Measurements from ENCODE around the gene SHLD2.
"Not testable (repeated sequence)": the region's sequence is repeated elsewhere in the genome, so short reads cannot be mapped to it uniquely, and the experiment has no call there.

Gene SHLD2

GRCh38 chr10:87089746-87090145, 5.3 kb upstream of the SHLD2 start:
- DNase-seq, result no peak

DNA sequence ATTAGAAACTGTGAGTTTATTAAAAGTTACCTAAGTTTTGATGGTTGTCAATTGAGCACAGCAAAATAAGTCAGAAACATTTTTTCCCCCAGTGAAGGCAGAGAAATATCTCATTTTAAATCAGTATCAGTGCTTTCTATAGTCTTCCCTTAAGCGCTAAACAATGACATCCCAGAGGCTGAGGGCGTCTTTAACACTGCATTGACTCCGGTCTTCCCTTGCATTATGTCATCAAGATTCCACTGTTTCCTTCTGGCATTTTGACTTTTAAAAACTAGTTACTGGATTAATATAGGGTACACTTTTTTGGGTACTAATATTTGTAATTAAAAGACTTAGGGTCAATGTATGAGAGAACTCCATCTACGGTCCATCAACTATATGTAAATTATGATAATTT, 4.2 kb upstream of the SHLD2 start:
- no peak for DNase-seq

DNA sequence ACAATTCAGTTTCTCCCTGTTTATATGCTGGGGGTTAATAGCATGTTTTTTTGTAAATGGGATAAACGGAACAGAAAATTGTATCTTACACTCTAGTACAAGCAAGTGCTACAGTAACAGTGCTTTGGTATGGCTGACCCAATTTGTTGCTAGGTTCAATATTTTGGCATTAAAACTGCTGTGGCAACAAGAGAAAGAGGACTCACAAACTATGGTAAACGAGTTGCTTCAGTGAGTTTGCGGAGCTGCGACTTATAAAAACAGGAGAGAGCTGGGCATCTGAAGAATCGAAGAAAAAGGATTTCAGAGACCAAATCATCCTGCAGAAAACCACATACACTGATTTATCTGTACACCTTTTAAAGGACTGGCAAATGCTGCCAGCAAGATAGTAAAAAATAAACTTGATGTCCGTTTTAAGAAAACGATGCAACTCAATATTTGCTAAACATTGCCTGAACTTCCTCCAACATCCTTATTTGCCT, 2.6 kb upstream of the SHLD2 start:
- DNase-seq, result no peak

DNA sequence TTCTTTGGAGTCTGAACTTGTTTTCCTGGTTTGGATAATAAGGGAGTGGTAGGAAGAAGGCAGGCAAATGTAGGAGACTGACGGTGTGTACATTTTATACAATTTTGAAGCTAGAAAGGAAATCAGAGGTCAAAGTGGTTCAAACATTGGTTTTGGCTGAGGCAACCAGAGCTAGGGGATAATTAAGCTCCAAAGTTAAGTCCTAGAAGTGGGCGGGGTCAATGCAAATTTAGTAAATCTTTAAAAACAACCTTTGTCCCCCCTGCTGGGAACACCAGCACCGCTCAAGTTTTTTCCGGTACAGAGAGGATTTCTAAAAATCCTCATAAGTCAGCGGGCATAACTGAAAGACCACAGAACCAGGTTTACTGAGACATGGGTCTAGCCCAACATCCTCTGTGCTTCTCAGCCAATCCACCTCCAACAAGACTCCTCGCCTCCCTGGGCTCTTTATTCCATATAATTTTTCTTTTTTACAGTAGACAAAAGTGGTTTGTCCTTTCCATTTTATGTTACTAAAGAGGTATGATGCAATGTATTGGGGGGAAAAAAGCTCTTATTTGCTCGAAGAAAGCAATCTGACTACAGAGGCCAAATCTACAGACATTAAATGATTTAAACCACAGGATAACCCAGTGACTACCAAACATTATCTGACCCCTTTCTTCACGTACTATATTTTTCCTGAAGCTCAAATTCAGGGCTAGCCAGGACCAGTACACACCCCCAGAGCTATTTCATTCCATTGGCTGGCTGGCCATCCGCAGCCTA, 2.0 kb upstream of the SHLD2 start:
- DNase-seq, result no peak

GRCh38 chr10:87093632-87094372, 1.2 kb upstream of the SHLD2 start:
- peak; percentile 3 to 5 for DNase-seq

DNA sequence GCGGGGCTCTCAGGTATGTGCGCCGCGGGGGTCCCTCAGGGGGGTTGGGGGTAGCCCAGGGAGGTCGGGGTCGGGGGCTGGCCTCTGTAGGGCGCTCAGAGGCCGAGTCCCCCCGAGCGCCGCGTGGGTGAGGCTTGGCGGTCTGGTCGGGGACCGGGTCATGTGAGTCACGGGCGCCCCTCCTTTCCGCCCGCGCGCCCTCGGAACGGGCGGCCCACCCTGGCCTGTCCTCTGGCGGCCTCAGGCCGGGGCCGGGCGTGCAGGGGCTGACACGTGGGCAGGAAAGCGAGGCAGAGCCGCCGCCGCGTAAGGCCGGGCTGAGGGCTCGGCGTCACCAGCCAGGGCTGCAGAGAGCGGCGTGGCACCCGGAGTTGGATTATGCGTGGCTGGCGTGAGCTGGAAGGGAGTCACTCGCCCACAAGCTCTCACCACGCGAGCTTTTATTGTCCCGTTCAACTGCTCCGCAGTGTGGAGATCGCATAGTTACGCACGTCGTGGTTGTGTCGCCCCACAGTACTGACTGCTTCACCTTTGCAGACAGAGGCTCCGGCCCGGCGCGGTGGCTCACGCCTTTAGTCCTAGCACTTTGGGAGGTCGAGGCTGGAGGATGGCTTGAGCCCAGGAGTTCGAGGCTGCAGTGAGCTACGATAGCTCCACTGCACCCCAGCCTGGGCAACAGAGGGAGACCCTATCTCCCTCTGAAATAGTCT, 385 bp downstream of the SHLD2 start:
- peak in 1 of 2 experiments; percentile 63 for DNase-seq

- DNase-seq, result no peak
These were observed 7.0 kb downstream of the SHLD2 start for GRCh38 chr10:87101996-87102395.

GRCh38 chr10:87104727-87105126, 9.7 kb downstream of the SHLD2 start:
- not testable (repeated sequence) for DNase-seq

- DNase-seq, result no peak
These were observed 10.6 kb downstream of the SHLD2 start for GRCh38 chr10:87105446-87106124.

DNA sequence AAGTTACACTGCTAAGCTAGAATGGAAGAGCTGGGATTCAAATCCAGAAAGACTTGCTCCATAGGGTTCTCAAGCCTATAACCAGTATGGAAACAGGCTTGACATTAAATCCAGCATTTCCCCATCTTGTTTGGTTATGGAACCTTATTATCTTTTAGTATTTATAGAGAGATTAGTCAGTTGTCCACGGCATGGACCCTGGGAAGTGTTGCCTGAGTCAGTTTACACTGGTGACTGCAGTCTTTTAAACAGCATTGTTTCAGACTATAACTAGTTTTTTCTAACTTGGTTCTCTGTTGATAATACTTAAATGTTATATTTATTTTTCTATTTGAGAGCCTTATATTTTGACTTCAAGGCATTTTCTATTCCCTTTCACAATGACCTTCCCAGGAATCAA, 23.1 kb downstream of the SHLD2 start:
- DNase-seq, result not testable (repeated sequence)

DNA sequence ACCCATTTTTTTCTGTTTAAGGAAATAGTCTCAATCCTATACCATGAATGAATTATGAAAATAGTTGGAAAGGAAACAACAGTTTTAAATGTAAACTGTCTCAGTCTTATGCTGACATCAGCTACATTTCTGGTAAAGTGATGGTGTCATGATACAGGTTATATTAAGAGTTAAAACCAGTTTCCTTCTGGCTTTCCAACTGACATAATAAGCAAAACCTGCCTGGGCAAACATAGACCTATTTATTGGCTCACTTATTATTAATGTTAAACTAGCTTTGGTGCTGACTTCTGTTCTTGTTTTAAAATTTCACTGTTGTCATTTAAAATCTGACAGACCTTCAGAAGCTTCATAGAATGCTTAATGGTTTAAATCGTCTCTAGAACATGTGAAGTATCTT, 24.0 kb downstream of the SHLD2 start:
- DNase-seq, result not testable (repeated sequence)

DNA sequence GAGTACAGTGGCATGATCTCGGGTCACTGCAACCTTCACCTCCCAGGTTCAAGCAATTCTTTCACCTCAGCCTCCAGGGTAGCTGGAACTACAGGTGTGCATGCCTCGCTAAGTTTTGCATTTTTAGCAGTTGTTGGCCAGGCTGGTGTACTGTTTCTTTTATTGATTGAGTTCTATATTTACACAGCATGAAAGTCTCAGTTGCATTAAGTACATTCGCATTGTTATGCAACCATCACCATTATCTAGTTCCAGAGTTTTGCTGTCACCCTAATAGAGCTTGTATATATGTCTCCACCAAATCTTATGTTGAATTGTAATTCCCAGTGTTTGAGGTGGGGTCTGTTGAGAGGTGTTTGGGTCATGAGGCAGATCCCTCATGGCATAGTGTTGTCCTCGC, 28.3 kb downstream of the SHLD2 start:
- not testable (repeated sequence) for DNase-seq

DNA sequence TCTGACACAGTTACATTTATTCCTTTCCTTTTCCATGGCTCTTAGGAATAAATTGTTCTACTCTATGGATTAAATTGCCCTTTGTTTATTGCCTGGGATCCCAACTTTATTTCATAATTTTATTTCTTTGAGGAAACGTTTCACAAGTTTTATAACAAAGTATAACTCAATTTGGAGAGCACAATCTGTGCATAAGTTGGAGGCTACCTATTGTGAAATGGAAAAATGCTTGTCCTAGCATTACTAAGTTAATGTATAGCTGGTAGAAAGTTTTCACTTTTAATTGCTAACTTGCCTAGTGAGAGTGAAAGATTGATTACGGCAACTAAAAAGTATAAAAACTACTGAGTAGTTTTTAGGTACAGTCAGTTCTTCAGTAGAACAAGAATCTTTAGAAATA, 32.0 kb downstream of the SHLD2 start:
- not testable (repeated sequence) for DNase-seq

DNA sequence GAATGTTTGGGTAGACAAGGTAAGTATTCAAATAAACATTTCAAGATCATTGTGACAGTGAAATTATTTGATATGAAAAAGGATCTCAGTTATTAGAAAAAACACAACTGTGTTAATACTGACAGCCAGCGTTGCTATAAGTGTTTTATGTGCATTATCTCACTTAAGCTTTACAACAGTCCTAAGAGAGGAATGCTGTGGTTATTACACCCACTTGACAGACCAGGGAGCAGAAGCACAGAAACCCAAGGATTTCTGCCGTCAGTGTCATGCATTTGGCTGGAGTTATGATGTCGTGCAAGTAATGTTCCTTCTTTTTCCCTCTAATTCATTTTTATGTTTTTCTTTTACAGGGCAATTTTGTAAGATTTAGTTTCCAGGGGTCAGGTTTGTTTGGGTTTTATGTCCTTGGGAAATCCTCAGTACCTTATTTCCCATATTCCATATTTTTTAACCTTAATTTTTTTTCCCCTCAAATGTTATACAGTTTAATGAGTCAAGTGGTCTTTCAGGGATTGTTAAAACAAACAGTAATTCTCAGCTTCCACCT, 32.7 kb downstream of the SHLD2 start:
- DNase-seq, result not testable (repeated sequence)

DNA sequence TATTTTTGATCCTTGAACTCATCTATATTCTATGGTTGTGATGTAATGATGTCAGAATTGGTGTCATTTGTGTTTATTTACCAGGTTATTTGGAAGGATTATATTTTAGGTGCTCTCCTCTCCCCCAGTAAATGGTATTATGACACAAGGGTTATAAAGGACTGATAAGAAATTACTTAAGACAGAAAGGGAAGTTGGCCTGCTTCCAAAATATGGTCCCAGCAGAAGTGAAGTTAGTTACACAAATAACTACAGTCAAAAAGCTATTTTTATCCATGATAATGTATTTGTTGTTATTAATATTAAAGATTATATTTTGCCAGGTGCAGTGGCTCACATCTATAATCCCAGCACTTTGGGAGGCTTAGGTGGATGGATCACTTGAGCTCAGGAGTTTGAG, 37.2 kb downstream of the SHLD2 start:
- DNase-seq, result not testable (repeated sequence)

DNA sequence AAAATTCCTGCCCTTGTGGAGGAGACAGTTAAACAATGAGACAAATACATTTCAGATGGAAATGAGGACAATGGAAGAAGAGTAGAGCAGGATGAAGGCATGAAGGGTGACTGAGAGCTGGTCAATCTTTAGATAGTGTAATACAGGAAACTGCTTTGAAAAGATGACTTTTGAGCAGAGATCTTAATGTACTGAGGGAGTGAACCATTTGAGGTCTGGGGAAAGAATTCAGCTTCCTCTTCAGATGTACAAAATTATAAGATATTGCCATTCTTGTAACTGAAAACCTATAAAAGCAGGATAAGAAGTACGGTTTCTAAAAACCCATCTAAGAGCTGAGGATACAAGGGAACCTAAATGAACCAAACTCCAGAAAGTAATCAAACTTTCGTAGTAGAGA, 38.9 kb downstream of the SHLD2 start:
- DNase-seq, result not testable (repeated sequence)

DNA sequence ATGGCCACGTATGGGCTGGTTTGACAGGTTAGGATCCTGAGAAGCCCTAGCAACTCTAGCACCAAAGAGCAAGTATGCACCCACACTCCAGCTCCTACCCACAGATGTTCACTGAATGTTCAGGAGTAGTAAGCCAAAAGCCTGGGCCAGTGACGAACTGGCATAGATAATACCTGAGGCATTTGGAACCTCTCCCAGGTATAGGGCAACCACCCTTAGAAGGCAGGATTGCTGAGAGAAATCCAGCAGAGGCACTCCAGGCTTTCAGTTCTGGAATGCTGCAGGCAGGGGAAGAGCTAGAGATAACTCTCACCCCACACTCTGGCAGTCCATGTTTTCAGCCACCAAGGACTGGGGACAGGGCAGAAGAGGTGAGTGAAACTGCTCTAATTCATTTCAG, 39.4 kb downstream of the SHLD2 start:
- not testable (repeated sequence) for DNase-seq

GRCh38 chr10:87137478-87137877, 42.5 kb downstream of the SHLD2 start:
- not testable (repeated sequence) for DNase-seq

DNA sequence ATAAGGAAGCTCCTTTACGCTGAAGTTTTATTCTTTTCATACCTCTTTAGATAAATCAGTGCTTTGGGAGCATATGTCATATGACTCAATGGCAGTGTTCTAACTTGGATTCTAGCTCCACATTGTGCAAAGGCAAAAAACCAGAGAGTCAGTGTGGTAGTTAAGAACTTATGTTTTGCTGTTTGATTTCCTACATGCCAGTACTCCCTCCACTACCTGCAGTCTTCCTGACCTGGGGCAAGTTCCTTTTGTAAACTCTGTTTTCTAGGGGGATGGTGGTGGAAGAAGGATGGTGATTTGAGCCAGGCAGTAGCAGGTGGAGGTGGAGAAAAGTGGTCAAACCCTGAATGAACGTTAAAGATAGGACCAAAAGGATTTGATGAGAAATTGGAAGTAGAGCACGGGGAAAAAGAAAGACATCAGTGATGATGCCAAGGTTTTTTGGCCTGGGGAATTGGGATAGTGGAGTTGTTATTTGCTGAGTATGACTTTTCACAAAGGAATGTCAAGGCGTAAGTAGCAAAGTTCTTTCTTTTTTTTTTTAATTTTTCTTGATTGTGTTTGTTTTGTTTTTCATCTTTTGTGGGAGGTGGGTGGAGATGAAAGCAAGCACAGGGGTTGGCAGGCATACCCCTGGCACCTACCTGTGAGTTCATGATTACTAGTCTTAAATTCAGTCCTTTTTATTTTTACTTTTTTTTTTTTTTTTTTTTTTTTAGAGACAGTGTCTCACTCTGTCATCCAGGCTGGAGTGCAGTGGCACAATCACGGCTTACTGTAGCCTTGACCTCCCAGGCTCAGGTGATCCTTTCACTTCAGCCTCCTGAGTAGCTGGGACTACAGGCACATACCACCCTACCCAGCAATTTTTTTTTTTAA, 47.5 kb downstream of the SHLD2 start:
- DNase-seq, result not testable (repeated sequence)

- not testable (repeated sequence) for DNase-seq
These were observed 48.1 kb downstream of the SHLD2 start for GRCh38 chr10:87143109-87143418.

- not testable (repeated sequence) for DNase-seq
These were observed 50.6 kb downstream of the SHLD2 start for GRCh38 chr10:87145598-87145997.
